Transverse colon (tissue), 4 donors: Measurements from ENCODE around the gene MRPL55.

ENCODE experiments used
- POLR2A ChIP-seq: fragments of 450-650 bp; IDR thresholded peaks from one replicate; pipeline ENCODE4 v1.6.1; 2016; ENCODE audit warnings: antibody characterized with exemption, mild to moderate bottlenecking, moderate library complexity
- POLR2AphosphoS5 ChIP-seq, 3 donors: sonication (generic); formaldehyde crosslinking; IDR thresholded peaks; one replicate each; pipeline ENCODE4 v1.6.1; 2016; ENCODE audit warnings: antibody characterized with exemption in 3 of 3
- TF ChIP-seq, protein P1 (sequence below), 5 experiments: fragments of 200-600 bp in 3 of 5; fragments of 450-650 bp in 2 of 5; sonication (generic) in 3 of 5; IDR thresholded peaks; 1 replicate in 2 of 5; 2 replicates in 3 of 5; pipeline ENCODE4 v1.5.1; 2016 to 2017; ENCODE audit warnings: antibody characterized with exemption in 5 of 5, inconsistent platforms in 3 of 5, mild to moderate bottlenecking in 2 of 5, moderate library complexity in 1 of 5

DNA sequence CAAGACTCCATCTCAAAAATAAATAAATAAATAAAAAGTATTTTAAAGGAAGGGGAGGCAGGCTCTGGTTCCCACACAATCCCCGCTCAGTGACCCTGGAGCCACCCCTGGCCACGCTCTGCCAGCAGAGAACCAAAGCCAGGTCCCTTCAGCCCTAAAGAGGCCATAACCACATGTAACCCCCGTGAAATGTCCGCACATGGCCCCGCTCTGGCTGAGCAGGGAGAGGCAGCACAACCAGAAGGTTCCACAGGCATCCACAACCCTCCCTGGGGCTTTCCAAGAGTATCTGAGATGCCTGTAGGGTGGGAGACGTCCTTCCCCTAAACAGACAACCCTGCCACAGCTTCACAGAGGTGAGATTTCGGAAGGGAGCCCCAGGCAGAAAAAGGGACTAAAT is 28.0 kb downstream of the MRPL55 start:
- TF ChIP-seq, protein P1, sequence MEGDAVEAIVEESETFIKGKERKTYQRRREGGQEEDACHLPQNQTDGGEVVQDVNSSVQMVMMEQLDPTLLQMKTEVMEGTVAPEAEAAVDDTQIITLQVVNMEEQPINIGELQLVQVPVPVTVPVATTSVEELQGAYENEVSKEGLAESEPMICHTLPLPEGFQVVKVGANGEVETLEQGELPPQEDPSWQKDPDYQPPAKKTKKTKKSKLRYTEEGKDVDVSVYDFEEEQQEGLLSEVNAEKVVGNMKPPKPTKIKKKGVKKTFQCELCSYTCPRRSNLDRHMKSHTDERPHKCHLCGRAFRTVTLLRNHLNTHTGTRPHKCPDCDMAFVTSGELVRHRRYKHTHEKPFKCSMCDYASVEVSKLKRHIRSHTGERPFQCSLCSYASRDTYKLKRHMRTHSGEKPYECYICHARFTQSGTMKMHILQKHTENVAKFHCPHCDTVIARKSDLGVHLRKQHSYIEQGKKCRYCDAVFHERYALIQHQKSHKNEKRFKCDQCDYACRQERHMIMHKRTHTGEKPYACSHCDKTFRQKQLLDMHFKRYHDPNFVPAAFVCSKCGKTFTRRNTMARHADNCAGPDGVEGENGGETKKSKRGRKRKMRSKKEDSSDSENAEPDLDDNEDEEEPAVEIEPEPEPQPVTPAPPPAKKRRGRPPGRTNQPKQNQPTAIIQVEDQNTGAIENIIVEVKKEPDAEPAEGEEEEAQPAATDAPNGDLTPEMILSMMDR (IDR thresholded peaks at IDR 0.05) = no peak
- TF ChIP-seq POLR2A (no peak), POLR2AphosphoS5 (IDR thresholded peaks at IDR 0.05) (no peak)
